A673 (cell line): ENCODE data around the gene CSRP1. TPM values are rescaled to one million over a fixed set of nuclear protein-coding genes. Genes with fewer than 3 reads are reported as not detected.

Experiments used
- BruUV-seq: library from RNA; stranded (reverse); fragments of 400-500 nt; replicated peaks from 2 replicates; lab custom pipeline; 2021; lab: Mats Ljungman, UMichigan
- CTCF ChIA-PET: fragments of 300-600 bp; sonication (Branson Sonifier 250); formaldehyde crosslinking; loops from one replicate; lab custom pipeline; 2022; ENCODE audit warnings: antibody characterized with exemption; lab: Charles Lee
- POLR2A ChIA-PET: fragments of 300-600 bp; sonication (Branson Sonifier 250); formaldehyde crosslinking; loops from one replicate; lab custom pipeline; 2022; ENCODE audit warnings: antibody characterized with exemption; ENCODE audit not compliant: low non-redundant PET; lab: Charles Lee
- DNase-seq: peaks from one replicate; pipeline ENCODE4 v3.0.0-alpha.2; 2015; ENCODE audit warnings: low spot score
- H3K27ac ChIP-seq: fragments of 200-600 bp; sonication (generic); 2 replicates; pipeline ENCODE4 v1.5.1; 2016; ENCODE audit warnings: mixed run types, low read depth, mild to moderate bottlenecking, mixed read lengths, antibody characterized with exemption, low read length; ENCODE audit not compliant: poor library complexity, severe bottlenecking
- H3K27me3 ChIP-seq: fragments of 200-600 bp; sonication (generic); replicated peaks from 2 replicates; pipeline ENCODE4 v1.6.1; 2017; ENCODE audit warnings: mixed run types, low read depth, mild to moderate bottlenecking, mixed read lengths, antibody characterized with exemption, low read length; ENCODE audit not compliant: insufficient read depth, poor library complexity
- H3K36me3 ChIP-seq: fragments of 200-600 bp; sonication (generic); 2 replicates; pipeline ENCODE4 v1.6.1; 2016; ENCODE audit warnings: mixed run types, mild to moderate bottlenecking, mixed read lengths, antibody characterized with exemption, low read length; ENCODE audit not compliant: insufficient read depth, poor library complexity, severe bottlenecking
- H3K4me1 ChIP-seq: fragments of 200-600 bp; sonication (generic); 2 replicates; pipeline ENCODE4 v1.6.1; 2017; ENCODE audit warnings: mixed run types, mild to moderate bottlenecking, mixed read lengths, antibody characterized with exemption, low read length; ENCODE audit not compliant: insufficient read depth, poor library complexity, severe bottlenecking
- H3K4me3 ChIP-seq: fragments of 200-600 bp; sonication (generic); 2 replicates; pipeline ENCODE4 v1.5.1; 2016; ENCODE audit warnings: low read depth, mixed run types, mild to moderate bottlenecking, mixed read lengths, low read length; ENCODE audit not compliant: poor library complexity, severe bottlenecking
- H3K9me3 ChIP-seq: fragments of 200-600 bp; sonication (generic); 2 replicates; pipeline ENCODE4 v1.6.1; 2016; ENCODE audit warnings: mixed run types, low read depth, mild to moderate bottlenecking, mixed read lengths, antibody characterized with exemption, low read length; ENCODE audit not compliant: poor library complexity, severe bottlenecking
- EZH2 ChIP-seq: fragments of 200-600 bp; sonication (generic); IDR thresholded peaks from 2 replicates; pipeline ENCODE4 v1.6.1; 2017; ENCODE audit warnings: borderline replicate concordance, low read depth, mild to moderate bottlenecking, mixed read lengths, antibody characterized with exemption, low read length; ENCODE audit not compliant: poor library complexity, severe bottlenecking
- intact Hi-C: fragments of 100-400 bp; cut with micrococcal nuclease; formaldehyde crosslinking; loops from one replicate; pipeline ENCODE4 v1.10.0; 2022; ENCODE audit not compliant: unreplicated experiment
- total RNA-seq: library from RNA; stranded (reverse); gene quantifications from 2 replicates; pipeline ENCODE4 v1.2.3, GENCODE V29; 2021
- TF ChIP-seq, protein P1 (sequence below): fragments of 300-800, 200-600 bp; sonication (generic); conservative IDR thresholded peaks from 2 replicates; pipeline ENCODE4 v1.5.1; 2017; ENCODE audit warnings: low read depth, mild to moderate bottlenecking, antibody characterized with exemption, low read length, moderate library complexity, mixed read lengths

CSRP1 gene
- total RNA-seq, 1 experiment from 2014 or later = 517 TPM

GRCh38 chr1:201542309-201543035 lies 35.5 kb upstream of the CSRP1 start:
- POLR2A ChIA-PET = no interaction called here

GRCh38 chr1:201540846-201541735 lies 34.2 kb upstream of the CSRP1 start:
- POLR2A ChIA-PET = no interaction called here
- TSS peak; percentile 39 for BruUV-seq
- CTCF ChIA-PET = interaction anchor here (0.6 to 1.4 kb wide), 6 partner anchors 19 to 476 kb away, joined by 3 to 6 read pairs (median 4); no protein-coding TSS in a partner anchor

More at GRCh38 chr1:201542309-201543035, 35.5 kb upstream of the CSRP1 start:
- CTCF ChIA-PET = interaction anchor here (0.5 kb wide), 1 partner anchor 19 kb away, joined by 5 read pairs; no protein-coding TSS in a partner anchor
- intact Hi-C loops = no loop called here
- no TSS peak for BruUV-seq
- H3K4me3 ChIP-seq = no peak overlapping the region
- peak overlapping the region; percentile 88 for H3K27ac ChIP-seq
- no peaks in the 10 kb centered on the region for H3K36me3 ChIP-seq
- no peaks in the 10 kb centered on the region for H3K27me3 ChIP-seq
- DNase-seq = peak; percentile 82
- H3K9me3 ChIP-seq = no peaks in the 10 kb centered on the region
- H3K4me1 ChIP-seq = peaks cover 53% of the 10 kb centered on the region
- TF ChIP-seq, protein P1, sequence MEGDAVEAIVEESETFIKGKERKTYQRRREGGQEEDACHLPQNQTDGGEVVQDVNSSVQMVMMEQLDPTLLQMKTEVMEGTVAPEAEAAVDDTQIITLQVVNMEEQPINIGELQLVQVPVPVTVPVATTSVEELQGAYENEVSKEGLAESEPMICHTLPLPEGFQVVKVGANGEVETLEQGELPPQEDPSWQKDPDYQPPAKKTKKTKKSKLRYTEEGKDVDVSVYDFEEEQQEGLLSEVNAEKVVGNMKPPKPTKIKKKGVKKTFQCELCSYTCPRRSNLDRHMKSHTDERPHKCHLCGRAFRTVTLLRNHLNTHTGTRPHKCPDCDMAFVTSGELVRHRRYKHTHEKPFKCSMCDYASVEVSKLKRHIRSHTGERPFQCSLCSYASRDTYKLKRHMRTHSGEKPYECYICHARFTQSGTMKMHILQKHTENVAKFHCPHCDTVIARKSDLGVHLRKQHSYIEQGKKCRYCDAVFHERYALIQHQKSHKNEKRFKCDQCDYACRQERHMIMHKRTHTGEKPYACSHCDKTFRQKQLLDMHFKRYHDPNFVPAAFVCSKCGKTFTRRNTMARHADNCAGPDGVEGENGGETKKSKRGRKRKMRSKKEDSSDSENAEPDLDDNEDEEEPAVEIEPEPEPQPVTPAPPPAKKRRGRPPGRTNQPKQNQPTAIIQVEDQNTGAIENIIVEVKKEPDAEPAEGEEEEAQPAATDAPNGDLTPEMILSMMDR = no peak
- no peak for TF ChIP-seq EZH2

More at GRCh38 chr1:201540846-201541735, 34.2 kb upstream of the CSRP1 start:
- no peak for DNase-seq
- H3K9me3 ChIP-seq = no peaks in the 10 kb centered on the region
- peak overlapping the region; percentile 88 for H3K27ac ChIP-seq
- no peaks in the 10 kb centered on the region for H3K27me3 ChIP-seq
- TF ChIP-seq, protein P1 = no peak
- intact Hi-C loops = no loop called here
- peaks cover 51% of the 10 kb centered on the region for H3K4me1 ChIP-seq
- peak overlapping the region; percentile 67 for H3K4me3 ChIP-seq
- H3K36me3 ChIP-seq = no peaks in the 10 kb centered on the region
